ENCODE measurements around the gene EXOC2.

DNA sequence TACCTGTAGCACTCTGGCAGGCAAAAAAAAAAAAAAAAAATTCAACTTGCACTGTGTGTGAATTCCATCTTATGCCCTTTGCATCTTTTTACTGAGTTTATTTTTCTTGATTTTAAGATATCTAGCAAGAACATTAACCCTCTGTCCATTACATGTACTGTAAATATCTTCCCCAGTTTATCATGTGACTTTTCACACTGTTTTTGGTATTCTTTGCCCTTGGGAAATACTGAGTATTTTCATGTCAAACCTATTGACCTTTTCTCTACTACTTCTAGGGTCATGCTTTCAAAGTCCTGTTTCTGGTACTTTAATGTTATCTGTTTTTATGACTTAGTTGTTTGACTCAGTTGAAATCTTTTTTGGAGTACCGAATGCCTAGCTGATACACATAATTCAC lies 35.2 kb downstream of the EXOC2 start:
- TF ChIP-seq REST (IDR thresholded peaks at IDR 0.05; ENCODE audit: insufficient read depth in 1 of 2, low read depth in 2 of 2, low read length in 1 of 2), result no peak
- TF ChIP-seq POLR2AphosphoS5 (IDR thresholded peaks at IDR 0.05; ENCODE audit: low read depth, low read length), result no peak
- TF ChIP-seq CTCF (IDR thresholded peaks at IDR 0.05), result no peak
- no peak for TF ChIP-seq SIN3A (IDR thresholded peaks at IDR 0.05; ENCODE audit: borderline replicate concordance, insufficient read depth, low read depth, low read length)
- no peak for TF ChIP-seq TCF7L2 (IDR thresholded peaks at IDR 0.05; ENCODE audit: low read depth, low read length)

Data from Panc1 (cell line).